ENCODE results near the gene DNAJC5.
"Not testable (repeated sequence)": the region's sequence is repeated elsewhere in the genome, so short reads cannot be mapped to it uniquely, and the experiment has no call there.

Gene DNAJC5

GRCh38 chr20:63968136-63968927 is 73.4 kb downstream of the DNAJC5 start:
- DNase-seq (ENCODE audit: low read depth) = no peak

- no peak for DNase-seq (ENCODE audit: low read depth)
These were observed 74.2 kb downstream of the DNAJC5 start for GRCh38 chr20:63968928-63969760.

GRCh38 chr20:63969838-63970713 is 75.2 kb downstream of the DNAJC5 start, which contains the start of gene ZNF512B:
Gene ZNF512B, minus strand, starts transcription at chr20:63969930. Its CDS starts 1,980 bp downstream, at chr20:63967950.
- no peak for DNase-seq (ENCODE audit: low read depth)

- no peak for DNase-seq (ENCODE audit: low read depth)
These were observed 75.9 kb downstream of the DNAJC5 start for GRCh38 chr20:63970714-63971431.

- DNase-seq (ENCODE audit: low read depth) = not testable (repeated sequence)
These were observed 77.0 kb downstream of the DNAJC5 start for GRCh38 chr20:63971960-63972311.

GRCh38 chr20:63972312-63973159 is 77.6 kb downstream of the DNAJC5 start:
- DNase-seq (ENCODE audit: low read depth) = no peak

GRCh38 chr20:63973160-63973479 is 78.2 kb downstream of the DNAJC5 start:
- DNase-seq (ENCODE audit: low read depth) = no peak

GRCh38 chr20:63973636-63974401 is 78.9 kb downstream of the DNAJC5 start:
- DNase-seq (ENCODE audit: low read depth) = no peak

GRCh38 chr20:63974402-63975200 is 79.7 kb downstream of the DNAJC5 start:
- DNase-seq (ENCODE audit: low read depth) = no peak

GRCh38 chr20:63976511-63976910 is 81.6 kb downstream of the DNAJC5 start:
- DNase-seq (ENCODE audit: low read depth) = not testable (repeated sequence)

GRCh38 chr20:63976980-63977738 is 82.2 kb downstream of the DNAJC5 start:
- DNase-seq (ENCODE audit: low read depth) = no peak

- no peak for DNase-seq (ENCODE audit: low read depth)
These were observed 82.9 kb downstream of the DNAJC5 start for GRCh38 chr20:63977739-63978276.

- no peak for DNase-seq (ENCODE audit: low read depth)
These were observed 83.6 kb downstream of the DNAJC5 start for GRCh38 chr20:63978319-63979228.

- DNase-seq (ENCODE audit: low read depth) = no peak
These were observed 84.3 kb downstream of the DNAJC5 start for GRCh38 chr20:63979229-63979556.

- DNase-seq (ENCODE audit: low read depth) = peak; percentile 85
These were observed 84.8 kb downstream of the DNAJC5 start, which contains the start of gene SAMD10 for GRCh38 chr20:63979557-63980316. Gene SAMD10, minus strand, starts transcription at chr20:63979642. Its CDS starts 175 bp downstream, at chr20:63979467.

- no peak for DNase-seq (ENCODE audit: low read depth)
These were observed 85.4 kb downstream of the DNAJC5 start for GRCh38 chr20:63980317-63980805.

All from CMK (cell line).